Erythroblast (primary cell): ENCODE results near the gene HDAC7.

Source experiments
- GATA1 ChIP-seq: IDR thresholded peaks from 2 replicates; pipeline ENCODE4 v1.6.1; 2011; ENCODE audit warnings: low read depth, mild to moderate bottlenecking, control low read depth, low read length, moderate library complexity
- POLR2A ChIP-seq: IDR thresholded peaks from 2 replicates; pipeline ENCODE4 v1.6.1; 2011; ENCODE audit warnings: mild to moderate bottlenecking, low read length

DNA sequence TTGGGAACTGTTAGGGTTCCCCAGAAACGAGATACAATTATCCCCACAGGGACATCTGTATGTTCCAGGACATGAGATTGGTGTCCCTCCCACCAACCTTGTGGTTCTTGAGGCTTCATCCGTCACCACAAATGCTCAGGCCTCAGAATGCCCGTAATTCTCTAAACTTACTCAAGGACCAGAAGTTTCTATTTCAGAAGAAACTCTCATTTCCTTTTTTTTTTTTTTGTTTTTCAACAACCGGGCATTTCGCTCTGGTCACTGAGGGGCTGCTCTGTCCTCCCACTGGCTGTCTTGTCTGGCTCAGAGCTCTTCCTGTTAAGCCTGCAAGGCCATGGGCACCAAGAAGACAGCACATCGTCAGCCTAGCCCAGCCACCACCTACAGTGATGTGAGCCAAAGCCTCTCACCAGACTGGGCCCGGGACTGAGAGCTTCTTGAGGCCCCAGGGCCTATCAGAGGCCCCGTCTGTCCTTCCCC lies 48.9 kb upstream of the HDAC7 start:
- TF ChIP-seq POLR2A = no peak
- no peak for TF ChIP-seq GATA1
